ENCODE measurements around the gene MYO1B. TPM values are rescaled to one million over a fixed set of nuclear protein-coding genes. Genes with fewer than 3 reads are reported as not detected.

The MYO1B gene
- total RNA-seq, 2 donors from 2014 or later = 75.0 to 78.2 TPM

DNA sequence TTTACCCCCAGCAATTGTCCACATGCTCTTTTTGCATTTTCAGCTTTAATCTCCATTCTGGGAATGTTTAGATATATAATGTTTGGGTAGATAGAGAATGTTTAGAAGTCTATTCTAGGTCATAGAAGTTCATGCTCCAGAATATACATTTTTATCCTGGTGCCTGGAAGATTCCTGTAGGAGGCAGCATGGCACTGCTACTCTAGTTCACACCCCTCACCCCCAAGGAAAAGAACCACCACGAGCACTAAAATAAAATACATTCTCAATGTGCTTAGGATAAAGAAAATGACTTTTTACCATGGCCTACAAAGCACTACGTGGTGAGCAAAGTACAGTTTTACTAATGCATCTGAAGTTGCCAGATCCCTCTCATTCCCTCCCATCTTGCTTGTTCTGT is 53.8 kb downstream of the MYO1B start:
- Histone ChIP-seq H3K4me3 (no peak overlapping the region), H3K36me3 (no peaks in the 10 kb centered on the region), H3K9me3 (no peaks in the 10 kb centered on the region), H3K27me3 (no peaks in the 10 kb centered on the region), H3K27ac (no peak overlapping the region), H3K4me1 (no peaks in the 10 kb centered on the region), H3K9ac (ENCODE audit: low read depth in 2 of 2, low read length in 2 of 2) (no peak overlapping the region)
- no peak for DNase-seq
- intact Hi-C loops (cut with DNase I) = no loop called here
- TF ChIP-seq, protein P1, sequence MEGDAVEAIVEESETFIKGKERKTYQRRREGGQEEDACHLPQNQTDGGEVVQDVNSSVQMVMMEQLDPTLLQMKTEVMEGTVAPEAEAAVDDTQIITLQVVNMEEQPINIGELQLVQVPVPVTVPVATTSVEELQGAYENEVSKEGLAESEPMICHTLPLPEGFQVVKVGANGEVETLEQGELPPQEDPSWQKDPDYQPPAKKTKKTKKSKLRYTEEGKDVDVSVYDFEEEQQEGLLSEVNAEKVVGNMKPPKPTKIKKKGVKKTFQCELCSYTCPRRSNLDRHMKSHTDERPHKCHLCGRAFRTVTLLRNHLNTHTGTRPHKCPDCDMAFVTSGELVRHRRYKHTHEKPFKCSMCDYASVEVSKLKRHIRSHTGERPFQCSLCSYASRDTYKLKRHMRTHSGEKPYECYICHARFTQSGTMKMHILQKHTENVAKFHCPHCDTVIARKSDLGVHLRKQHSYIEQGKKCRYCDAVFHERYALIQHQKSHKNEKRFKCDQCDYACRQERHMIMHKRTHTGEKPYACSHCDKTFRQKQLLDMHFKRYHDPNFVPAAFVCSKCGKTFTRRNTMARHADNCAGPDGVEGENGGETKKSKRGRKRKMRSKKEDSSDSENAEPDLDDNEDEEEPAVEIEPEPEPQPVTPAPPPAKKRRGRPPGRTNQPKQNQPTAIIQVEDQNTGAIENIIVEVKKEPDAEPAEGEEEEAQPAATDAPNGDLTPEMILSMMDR (IDR thresholded peaks at IDR 0.05) = no peak

DNA sequence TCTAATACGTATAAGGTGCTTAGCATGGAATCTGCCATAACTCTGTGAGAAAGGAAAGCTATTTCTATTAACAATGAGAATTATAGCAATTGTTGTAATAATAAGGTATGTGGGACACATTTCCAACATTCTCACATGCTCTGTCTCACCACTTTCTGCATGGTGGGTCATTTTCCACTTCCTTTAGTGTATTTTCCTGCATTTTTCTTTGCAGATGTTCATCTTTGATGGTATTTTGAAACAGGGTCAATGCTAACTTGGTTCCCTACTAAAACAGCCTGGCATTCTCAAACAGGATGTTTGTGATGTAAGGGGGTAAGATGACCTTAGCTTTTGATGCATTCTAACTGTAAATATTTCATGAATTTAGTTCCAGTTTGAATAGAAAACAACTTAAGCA is 54.7 kb downstream of the MYO1B start:
- Histone ChIP-seq H3K9me3 (no peaks in the 10 kb centered on the region), H3K9ac (ENCODE audit: low read depth in 2 of 2, low read length in 2 of 2) (no peak overlapping the region), H3K27ac (no peak overlapping the region), H3K4me3 (no peak overlapping the region), H3K36me3 (no peaks in the 10 kb centered on the region), H3K27me3 (no peaks in the 10 kb centered on the region), H3K4me1 (no peaks in the 10 kb centered on the region)
- no peak for DNase-seq
- TF ChIP-seq, protein P1 (IDR thresholded peaks at IDR 0.05) = no peak
- intact Hi-C loops (cut with DNase I) = no loop called here

DNA sequence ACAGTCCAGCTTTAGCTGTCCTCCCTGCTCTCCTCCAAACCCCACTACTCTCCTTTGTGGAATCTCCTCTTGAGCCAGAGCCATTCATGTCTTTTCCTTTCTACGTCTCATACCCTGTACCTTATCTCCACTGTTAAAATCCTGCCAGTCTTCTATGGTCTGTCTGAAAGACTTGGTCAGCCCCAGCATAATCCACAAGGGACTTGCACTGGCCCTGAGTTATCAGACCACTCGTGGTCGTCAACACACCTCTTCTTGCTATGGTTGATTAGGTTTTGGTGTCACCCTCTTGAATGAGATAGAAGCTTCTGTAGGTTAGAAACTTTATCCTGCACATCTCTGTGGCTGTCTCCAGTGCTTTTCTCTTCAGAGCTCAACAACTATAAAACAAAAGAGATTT is 56.8 kb downstream of the MYO1B start:
- Histone ChIP-seq H3K27ac (no peak overlapping the region), H3K4me1 (no peaks in the 10 kb centered on the region), H3K9me3 (no peaks in the 10 kb centered on the region), H3K27me3 (no peaks in the 10 kb centered on the region), H3K36me3 (no peaks in the 10 kb centered on the region), H3K9ac (ENCODE audit: low read depth in 2 of 2, low read length in 2 of 2) (no peak overlapping the region), H3K4me3 (no peak overlapping the region)
- intact Hi-C loops (cut with DNase I) = no loop called here
- no peak for DNase-seq
- TF ChIP-seq, protein P1 (IDR thresholded peaks at IDR 0.05) = no peak

DNA sequence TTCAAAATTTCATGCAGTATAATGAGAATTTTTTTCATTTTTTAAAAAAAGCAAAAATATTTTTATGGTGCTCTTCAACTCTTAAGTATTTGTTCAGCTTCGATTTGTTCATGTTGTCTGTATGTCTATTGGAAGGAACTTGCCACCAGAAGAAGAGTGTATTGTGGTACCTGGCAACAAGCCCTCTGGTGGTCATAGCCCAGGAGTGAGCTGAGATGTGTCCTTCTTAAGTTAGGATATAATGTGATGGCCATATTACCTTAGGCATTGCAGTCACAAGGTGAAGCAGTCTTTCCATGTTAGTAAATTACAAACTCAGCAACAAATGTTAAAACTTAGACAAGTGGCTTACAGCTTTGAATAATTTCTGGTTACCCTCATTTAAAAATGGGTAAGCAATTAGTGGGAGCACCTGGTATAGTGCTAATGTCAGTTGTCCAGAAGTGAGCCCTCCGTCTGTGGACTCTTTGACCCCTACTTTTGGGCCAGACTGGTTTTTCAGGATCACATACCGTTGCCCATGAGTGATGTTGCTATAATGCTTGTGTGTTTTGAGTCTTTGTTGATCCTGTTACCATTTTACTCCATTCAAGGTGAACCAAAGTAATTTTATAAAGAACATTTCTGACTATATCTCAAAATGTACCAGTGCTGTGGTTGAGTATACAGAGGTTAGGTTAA is 57.4 kb downstream of the MYO1B start:
- no peaks in the 10 kb centered on the region for H3K27me3 ChIP-seq
- TF ChIP-seq, protein P1 (IDR thresholded peaks at IDR 0.05) = no peak
- no peaks in the 10 kb centered on the region for H3K9me3 ChIP-seq
- no peak overlapping the region for H3K4me3 ChIP-seq
- H3K4me1 ChIP-seq = no peaks in the 10 kb centered on the region
- no peak overlapping the region for H3K9ac ChIP-seq (ENCODE audit: low read depth in 2 of 2, low read length in 2 of 2)
- no peaks in the 10 kb centered on the region for H3K36me3 ChIP-seq
- DNase-seq = no peak
- no peak overlapping the region for H3K27ac ChIP-seq
- intact Hi-C loops (cut with DNase I) = no loop called here

DNA sequence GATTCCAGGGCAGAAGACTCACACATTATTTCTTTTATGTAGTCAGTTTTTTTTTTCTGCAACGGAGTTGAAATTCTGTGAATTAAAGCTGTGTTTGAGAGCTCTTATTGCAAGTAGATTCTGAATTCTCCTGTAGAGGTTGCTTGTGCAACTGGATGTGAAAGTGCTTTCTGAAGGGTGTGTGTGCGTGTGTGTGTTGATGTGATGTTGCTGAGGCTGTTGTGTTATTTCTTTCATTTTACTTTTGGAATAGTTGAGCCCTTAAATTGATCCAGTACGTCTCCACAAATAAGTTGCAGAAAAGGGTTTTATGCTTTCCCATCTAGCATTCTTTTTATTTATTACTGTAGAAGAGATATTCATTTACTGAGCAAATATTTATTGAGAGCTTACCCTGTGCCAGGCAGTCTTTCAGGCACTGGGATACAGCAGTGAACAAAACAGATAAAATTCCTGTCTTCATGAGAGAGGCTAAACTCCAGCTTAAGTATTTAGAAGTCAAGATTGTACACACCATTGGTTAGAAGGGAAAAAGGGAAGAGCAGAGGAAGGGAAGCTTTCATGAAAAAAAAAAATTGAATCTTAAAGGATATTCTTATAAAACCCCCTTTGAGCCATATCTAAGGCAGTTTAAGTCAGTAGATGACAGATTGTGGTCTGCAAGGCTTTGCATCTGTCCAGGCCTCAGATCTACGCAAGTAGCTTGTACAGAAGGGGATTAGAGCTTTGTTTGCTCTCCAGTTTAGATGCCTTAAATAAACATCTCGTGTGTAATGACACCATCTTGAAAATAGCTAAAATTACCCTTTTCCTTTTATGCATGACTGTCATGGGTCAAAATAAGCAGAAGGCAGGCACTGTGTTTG is 58.2 kb downstream of the MYO1B start:
- DNase-seq = no peak
- TF ChIP-seq, protein P1 (IDR thresholded peaks at IDR 0.05) = no peak
- Histone ChIP-seq H3K4me3 (no peak overlapping the region), H3K9me3 (no peaks in the 10 kb centered on the region), H3K27ac (no peak overlapping the region), H3K27me3 (no peaks in the 10 kb centered on the region), H3K36me3 (no peaks in the 10 kb centered on the region), H3K4me1 (no peaks in the 10 kb centered on the region), H3K9ac (ENCODE audit: low read depth in 2 of 2, low read length in 2 of 2) (no peak overlapping the region)
- intact Hi-C loops (cut with DNase I) = no loop called here
